ENCODE results near the gene SCLT1.
"Not testable (repeated sequence)": the region's sequence is repeated elsewhere in the genome, so short reads cannot be mapped to it uniquely, and the experiment has no call there.

SCLT1 gene

GRCh38 chr4:129093191-129093920 is at the start of gene SCLT1:
SCLT1 (minus strand) TSS chr4:129093539; CDS start chr4:129093103, 436 bp downstream.
- peak; percentile 96 for DNase-seq (ENCODE audit: low read depth)

DNA sequence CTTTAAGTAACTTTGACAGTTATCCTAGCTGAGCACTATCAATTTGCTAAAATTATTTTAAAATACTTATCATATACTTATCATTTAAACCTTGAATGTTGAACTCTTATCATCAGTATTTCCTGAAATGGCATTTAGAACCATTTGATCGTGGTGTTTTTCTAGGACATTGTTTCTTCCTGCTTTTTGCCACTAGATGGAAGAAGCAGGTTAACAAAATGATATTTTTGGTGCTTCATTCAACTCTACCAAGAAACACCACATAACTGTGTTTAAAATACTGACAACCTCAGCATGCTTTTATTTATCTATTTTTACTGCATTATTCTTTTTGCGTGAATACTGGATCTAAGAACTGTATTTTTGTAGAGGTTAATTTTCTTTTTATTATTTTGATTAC is 47.2 kb upstream of the SCLT1 start:
- no peak for DNase-seq (ENCODE audit: low read depth)

DNA sequence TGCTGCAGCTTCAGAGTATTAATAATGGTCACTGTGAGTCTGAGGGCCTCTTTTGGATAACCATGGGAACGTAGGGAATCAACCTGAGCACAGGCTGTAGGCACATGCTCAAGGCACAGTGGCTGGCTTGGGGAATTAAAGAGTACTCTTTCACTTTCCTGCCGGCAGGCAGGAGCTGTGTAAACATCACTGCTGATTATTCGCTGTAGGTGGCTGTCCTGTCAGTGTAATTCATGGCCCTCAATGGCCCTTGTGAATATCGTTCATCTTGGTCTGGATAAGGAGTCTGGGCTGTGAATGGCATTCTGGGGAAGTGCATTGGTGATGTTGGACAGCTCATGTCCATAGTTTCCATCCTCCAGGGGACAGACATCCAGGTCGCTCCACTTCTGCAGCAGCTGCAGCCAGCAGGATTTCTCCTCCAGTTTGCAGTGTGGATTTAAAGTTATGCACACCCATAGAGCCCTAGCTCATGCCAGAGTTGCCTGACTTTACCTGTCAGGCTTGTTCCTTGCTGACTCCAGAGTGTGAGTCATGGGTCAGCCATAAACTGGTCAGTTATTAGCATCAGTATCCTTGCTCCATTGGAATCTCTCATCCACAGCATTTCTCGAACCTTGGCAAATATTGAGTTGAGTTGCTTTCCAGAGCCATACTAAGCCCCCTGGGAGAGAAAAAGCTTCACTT is 45.6 kb upstream of the SCLT1 start:
- DNase-seq (ENCODE audit: low read depth): no peak

DNA sequence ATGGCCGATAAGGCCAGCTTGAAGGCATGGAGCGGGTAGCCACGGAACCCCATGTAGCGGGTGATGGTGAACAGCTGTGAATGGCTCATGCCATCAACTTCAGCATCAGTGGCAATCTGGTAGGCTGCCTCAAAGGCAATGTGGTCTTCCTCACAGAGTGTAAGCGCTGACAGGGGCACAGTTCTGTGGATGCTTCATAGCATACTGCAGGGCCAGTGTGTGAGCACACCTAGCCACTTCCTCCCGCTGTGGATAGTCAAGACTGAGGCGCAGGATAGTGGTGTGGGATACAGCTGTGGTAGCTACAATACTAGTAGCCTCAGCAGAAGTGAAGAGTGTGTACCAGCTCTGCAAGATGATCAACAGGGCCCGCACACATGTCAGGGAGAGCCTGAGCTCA is 43.1 kb upstream of the SCLT1 start:
- no peak for DNase-seq (ENCODE audit: low read depth)

DNA sequence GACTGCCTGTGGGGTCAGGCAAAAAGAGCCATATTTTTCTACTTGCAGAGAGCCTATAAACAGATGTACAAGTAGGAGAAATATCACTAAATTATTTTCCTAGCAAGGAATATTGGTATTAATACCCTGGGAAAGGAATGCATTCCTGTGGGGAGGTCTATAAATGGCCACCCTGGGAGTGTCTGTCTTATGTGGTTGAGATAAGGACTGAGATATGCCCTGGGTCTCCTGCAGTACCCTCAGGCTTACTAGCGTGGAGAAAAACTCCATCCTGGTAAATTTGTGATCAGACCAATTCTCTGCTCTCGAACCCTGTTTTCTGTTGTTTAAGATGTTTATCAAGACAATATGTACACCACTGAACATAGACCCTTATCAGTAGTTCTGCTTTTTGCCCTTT is 38.0 kb upstream of the SCLT1 start:
- DNase-seq (ENCODE audit: low read depth): no peak

- DNase-seq (ENCODE audit: low read depth): no peak
Measured at GRCh38 chr4:129129143-129129542, 35.8 kb upstream of the SCLT1 start.

- not testable (repeated sequence) for DNase-seq (ENCODE audit: low read depth)
Measured at GRCh38 chr4:129126614-129127013, 33.3 kb upstream of the SCLT1 start.

DNA sequence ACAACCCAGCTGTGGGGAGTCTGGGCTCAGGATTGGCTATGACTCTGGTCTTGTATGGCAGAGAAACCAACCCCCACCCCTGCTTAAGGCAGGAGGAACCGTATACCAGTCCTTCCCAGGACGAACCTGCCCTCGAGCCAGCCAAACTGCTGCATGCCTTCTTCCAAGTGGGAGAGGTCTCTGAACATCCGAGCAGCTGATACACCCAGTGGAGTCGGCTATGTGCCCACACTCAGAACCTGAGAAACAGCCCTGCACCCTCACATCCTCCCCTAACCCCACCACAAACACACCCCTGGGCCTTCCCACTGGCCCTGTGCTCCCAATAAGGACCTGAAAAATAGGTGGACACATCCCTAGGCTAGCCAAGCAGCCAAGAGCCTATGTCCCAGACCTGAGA is 24.4 kb upstream of the SCLT1 start:
- no peak for DNase-seq (ENCODE audit: low read depth)

DNA sequence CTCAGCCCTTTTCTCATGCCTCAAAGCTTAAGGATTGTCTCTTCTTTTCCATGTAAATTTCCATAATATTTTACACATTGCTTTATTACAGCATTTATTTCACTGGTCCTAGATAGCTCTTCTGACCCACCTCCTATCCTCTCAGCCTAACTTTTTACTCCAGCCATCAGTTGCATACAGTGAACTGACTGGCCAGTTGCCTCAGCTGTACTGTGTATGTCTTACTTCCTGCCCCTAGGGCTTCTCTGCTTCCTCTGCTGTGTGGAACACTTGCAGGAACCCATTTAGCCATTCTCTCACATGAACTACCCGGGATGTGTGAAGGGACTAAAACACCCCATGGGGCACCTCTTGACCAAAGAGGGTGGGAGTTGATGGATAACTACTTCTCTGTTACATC is 20.6 kb upstream of the SCLT1 start:
- no peak for DNase-seq (ENCODE audit: low read depth)

- no peak for DNase-seq (ENCODE audit: low read depth)
Measured at GRCh38 chr4:129113434-129113833, 20.1 kb upstream of the SCLT1 start.

- DNase-seq (ENCODE audit: low read depth): no peak
Measured at GRCh38 chr4:129111919-129112318, 18.6 kb upstream of the SCLT1 start.

DNA sequence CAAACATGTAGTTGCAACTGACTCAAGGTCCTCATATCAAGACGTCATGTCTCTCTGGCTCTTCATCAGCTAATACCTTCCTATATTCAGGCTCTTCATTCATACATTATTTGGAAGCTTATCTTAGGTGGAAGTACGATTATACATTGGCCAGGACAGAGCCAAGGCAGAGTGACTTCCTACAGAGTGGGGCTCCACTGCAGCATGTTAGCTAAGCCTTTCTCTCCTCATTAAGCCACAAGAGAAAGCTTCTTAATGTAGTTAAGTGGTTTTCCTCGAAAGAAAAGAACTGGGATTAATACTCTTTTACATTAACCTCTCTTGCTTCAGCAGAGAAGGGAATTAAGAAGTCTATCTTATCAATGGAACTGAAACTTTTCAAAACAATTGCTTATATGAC is 17.6 kb upstream of the SCLT1 start:
- DNase-seq (ENCODE audit: low read depth): no peak

DNA sequence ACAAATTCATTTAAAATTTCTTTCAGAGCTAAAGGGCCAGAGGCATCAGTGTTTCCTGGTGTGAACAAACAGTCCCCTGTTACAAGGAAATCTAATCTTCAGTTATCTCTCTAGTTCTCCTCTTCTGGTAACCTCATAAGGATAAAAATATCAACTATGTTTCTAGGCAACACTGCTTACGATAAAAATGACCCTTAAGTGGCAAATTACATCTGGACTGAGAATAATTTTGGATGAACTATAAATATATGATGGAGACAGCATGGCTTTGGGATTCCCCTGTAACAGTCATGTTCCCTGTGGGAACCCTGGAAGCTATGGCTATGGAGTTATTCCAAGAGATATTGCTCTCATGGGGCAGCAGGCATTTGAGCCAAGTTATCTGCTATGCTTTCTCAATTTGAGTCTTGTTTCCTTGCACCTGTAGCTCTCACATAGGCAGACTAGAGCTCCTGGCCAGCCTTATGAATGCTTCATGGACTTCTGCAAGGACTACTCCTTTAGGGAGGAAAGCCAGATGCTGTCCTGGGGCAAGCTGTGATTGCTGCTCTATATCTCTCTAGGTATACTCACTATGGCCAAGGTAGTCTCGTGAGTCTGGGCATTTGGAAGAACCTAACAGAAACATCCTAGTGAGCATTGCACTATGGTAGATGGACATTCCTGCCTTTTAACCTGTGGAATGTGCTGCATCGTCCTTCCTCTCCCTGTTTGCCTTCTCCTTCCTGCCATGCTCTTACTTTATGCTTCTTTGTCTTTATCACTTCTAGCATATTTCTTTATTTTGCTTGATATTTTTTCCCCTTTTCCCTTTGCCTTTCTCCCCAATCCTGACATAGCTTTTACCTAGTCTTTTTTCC is 16.9 kb upstream of the SCLT1 start:
- DNase-seq (ENCODE audit: low read depth): no peak

- no peak for DNase-seq (ENCODE audit: low read depth)
Measured at GRCh38 chr4:129098531-129099001, 5.2 kb upstream of the SCLT1 start.

GRCh38 chr4:129095811-129096454 is 2.6 kb upstream of the SCLT1 start, which contains the start of gene C4orf33:
C4orf33 (plus strand) TSS chr4:129096152; CDS start chr4:129102611, 6,459 bp downstream.
- DNase-seq (ENCODE audit: low read depth): peak; percentile 64

DNA sequence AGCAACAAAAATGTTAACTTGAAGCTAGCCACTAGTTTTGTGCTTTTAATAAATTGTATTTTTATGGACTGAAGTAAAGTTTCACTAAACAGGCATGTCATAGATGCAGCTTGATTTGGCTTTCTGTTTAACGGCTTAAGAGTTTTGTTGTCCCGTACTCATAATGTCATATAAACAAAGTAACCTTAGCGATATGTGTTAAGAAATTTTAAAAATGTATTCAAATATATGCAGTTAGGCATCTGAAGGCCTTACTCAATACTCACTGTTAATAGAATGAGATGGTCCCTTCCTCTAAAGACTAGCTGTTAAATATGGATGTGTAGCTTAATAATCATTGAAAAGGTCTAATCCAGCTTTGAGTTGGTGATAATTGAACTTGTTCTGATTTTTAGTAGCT is 1.0 kb upstream of the SCLT1 start:
- DNase-seq (ENCODE audit: low read depth): no peak

DNA sequence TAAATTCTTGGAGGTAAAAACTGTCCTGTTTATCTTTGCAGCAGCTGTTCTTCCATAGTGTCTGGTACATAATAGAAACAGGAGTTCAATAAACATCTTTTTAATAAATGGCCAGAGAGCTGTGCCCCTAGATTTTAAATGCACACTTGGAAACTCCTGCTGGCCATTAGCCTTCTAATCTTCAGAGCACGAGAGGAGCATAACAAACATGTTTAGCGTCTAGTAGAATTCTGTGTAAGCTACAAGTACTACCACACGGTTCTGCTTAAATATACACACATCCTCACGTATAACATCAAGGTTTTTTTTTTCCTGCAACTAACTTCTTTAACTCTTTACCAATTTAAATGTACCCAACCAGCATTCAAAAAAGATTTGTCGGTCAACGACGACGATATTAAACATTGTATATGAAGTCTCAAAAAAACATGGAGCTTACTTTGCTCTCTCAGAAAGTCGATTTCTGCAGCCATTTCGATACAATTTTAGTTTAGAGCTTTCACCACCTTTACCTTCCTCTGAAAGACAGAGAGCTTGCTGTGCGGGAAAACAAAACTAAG is 628 bp downstream of the SCLT1 start:
- DNase-seq (ENCODE audit: low read depth): peak; percentile 8

DNA sequence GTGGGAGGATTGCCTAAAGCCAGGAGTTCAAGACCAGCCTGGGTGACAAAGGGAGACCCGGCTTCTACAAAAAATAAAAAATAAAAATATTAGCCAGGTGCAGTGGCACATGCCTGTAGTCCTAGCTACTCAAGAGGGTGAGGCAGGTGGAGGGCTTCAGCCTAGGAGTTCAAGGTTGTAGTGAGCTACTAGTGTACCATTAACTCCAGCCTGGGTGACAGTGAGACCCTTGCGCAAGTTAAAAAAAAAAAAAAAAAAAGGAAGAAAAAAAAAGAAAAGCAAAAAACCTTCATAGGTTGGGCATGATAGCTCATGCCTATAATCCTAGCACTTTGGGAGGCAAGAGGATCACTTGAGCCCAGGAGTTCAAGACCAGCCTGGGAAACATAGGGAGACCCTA is 5.8 kb downstream of the SCLT1 start:
- no peak for DNase-seq (ENCODE audit: low read depth)

DNA sequence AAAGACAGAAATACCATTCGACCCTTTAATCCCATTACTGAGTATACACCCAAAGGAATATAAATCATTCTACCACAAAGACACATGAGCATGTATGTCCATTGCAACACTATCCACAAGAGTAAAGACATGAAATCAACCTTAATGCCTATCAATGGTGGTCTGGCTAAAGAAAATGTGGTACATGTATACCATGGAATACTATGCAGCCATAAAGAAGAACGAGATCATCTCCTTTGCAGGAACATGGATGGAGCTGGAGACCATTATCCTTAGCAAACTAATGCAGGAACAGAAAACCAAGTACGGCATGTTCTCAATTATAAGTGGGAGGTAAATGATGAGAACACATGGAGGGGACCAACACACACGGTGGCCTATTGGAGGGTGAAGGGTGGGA is 7.9 kb downstream of the SCLT1 start:
- DNase-seq (ENCODE audit: low read depth): no peak

DNA sequence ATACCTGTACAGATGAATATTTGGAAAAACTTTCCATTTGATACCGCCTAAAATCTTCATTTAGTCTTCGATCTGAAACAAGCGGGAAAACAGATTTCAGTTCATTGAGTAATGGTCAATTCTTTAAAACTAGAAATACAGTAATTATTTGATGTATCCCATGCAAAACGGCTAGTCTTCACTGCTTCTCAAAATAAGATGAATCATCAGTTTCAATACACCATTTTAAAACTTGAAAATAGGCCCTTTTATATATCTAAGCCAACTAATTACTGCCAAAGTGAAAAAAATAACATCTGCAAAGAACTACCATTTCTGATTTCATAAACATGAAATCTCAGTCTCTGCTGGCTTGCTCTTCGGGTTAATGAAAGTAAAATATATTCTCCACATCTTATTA is 11.0 kb downstream of the SCLT1 start:
- DNase-seq (ENCODE audit: low read depth): no peak

GRCh38 chr4:129080129-129080528 is 13.2 kb downstream of the SCLT1 start:
- DNase-seq (ENCODE audit: low read depth): no peak

GRCh38 chr4:129077326-129077725 is 16.0 kb downstream of the SCLT1 start:
- no peak for DNase-seq (ENCODE audit: low read depth)

All from stromal cell of bone marrow (primary cell).